Brain microvascular endothelial cell (primary cell): ENCODE results near the gene SLF1.

Source experiments
- DNase-seq: peaks from one replicate; pipeline ENCODE4 v3.0.0-alpha.2; 2020
- H3K27ac ChIP-seq: fragments of 250-450 bp; sonication (Bioruptor Pico); 2 replicates; pipeline ENCODE4 v1.5.1; 2020; ENCODE audit warnings: mild to moderate bottlenecking, moderate library complexity
- H3K27me3 ChIP-seq: fragments of 250-450 bp; sonication (Bioruptor Pico); replicated peaks from 2 replicates; pipeline ENCODE4 v1.5.1; 2020; ENCODE audit warnings: mild to moderate bottlenecking
- H3K36me3 ChIP-seq: fragments of 250-450 bp; sonication (Bioruptor Pico); replicated peaks from 2 replicates; pipeline ENCODE4 v1.5.1; 2020; ENCODE audit warnings: mild to moderate bottlenecking
- H3K4me3 ChIP-seq: 2 replicates; pipeline ENCODE4 v1.5.1; 2011; ENCODE audit warnings: low read depth, mild to moderate bottlenecking, control low read depth, low read length, moderate library complexity
- CTCF ChIP-seq: IDR thresholded peaks from 2 replicates; pipeline ENCODE4 v1.5.1; 2011; ENCODE audit warnings: low read depth, mild to moderate bottlenecking, moderate library complexity, low read length, control low read depth, inconsistent platforms; ENCODE audit errors: missing control alignments
- in situ Hi-C: cut with HindIII; loops from 2 replicates; pipeline ENCODE4 v1.10.0; 2017; ENCODE audit warnings: low sequenced_read_pairs, low pct_ligation_motif_present

Gene SLF1

DNA sequence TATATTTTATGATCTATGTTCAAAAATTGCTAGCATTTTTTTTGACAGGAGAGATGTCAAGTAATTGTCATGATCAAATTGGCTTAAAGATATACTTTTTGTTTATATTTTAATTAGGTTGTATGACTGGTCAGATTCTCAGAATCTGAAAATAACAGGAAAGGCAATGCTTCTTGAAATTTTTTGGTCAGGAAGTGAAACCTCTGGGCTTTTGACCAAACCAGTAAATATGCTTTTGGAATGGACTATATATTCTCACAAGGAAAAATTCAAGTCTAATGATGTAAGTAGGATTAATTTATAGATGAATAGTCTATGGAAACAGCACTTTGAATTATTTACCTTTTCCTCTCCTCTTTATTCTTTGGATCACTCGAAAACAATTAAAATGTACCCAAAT, 52.3 kb downstream of the SLF1 start:
- H3K4me3 ChIP-seq = no peak overlapping the region
- TF ChIP-seq CTCF = no peak
- in situ Hi-C loops = no loop called here
- H3K27me3 ChIP-seq = no peaks in the 10 kb centered on the region
- no peak for DNase-seq
- H3K27ac ChIP-seq = no peak overlapping the region
- H3K36me3 ChIP-seq = no peaks in the 10 kb centered on the region

- DNase-seq = no peak
- in situ Hi-C loops = no loop called here
- no peaks in the 10 kb centered on the region for H3K36me3 ChIP-seq
- no peaks in the 10 kb centered on the region for H3K27me3 ChIP-seq
- no peak for TF ChIP-seq CTCF
- H3K4me3 ChIP-seq = no peak overlapping the region
- no peak overlapping the region for H3K27ac ChIP-seq
Measured at GRCh38 chr5:94672746-94673145, 54.3 kb downstream of the SLF1 start.

DNA sequence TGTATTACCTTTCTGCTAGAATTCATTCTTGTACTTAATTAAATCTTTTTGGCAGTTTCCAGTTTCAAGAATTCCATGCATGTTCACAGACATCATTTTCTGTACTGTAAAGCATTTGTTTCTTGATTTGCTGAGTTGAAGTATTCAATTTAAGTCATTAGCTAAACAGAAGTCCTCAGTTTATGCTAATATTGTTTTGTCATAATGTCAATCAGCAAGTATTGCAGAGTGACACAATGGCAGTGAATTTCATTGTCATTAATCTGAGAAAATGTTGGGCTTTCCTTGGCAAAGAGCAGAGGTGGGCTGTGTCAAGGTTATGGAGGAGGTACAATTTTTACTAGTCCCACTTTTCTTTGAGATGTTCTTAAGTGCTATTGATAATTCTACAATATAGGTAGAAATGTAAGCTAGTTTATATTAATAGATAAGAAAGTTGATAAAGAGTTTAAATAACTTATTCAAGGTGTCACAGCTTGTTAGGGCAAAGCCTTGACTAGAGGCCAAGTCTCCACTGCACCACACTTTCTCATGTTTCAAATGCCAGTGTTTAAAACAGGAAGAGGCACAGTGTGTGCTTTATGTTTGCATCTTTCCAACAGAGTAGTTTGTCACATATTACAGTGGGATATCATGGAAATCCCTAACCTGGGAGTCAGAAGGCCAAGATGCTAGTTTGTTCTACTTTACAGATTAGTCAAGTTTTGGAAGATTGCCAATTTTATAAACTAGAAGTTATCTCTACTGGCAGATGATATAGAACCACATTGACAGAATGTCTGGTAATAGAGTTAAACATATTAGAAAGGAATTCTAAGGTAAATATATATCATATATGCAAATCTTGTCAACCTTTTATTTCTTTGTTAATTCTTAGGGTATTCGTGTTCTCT, 56.3 kb downstream of the SLF1 start:
- in situ Hi-C loops = no loop called here
- Histone ChIP-seq H3K27ac (no peak overlapping the region), H3K4me3 (no peak overlapping the region), H3K27me3 (no peaks in the 10 kb centered on the region), H3K36me3 (no peaks in the 10 kb centered on the region)
- no peak for TF ChIP-seq CTCF
- no peak for DNase-seq

DNA sequence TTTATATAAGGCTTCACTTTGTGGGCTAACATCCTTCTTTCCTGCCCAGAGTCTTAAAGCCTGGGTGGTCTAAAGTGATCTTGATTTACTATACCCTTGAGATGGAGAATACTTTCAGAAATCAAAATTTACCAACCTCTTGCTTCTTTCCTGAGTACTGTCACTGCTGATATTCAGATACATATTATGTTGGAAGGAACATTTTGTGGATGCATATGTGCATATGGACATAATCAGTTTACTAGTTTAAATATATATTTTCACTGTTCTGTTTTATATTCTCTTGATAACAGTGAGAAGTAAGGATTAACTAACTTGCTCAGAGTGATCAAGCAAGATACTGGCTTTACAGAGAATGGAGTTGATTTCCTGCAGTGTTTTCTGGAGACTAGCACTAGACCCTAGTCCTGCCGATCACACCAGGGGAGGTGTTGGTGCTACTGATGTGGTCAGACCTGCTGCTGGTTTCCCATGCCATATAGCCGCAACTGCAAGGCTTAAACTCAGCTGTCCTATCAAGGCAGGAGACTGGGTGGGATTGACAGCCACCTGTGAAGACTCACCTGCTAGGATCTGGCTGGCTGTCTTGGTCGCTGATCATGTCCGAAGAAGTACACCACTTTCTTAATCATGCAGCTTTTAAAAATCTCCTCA, 57.6 kb downstream of the SLF1 start:
- H3K36me3 ChIP-seq = no peaks in the 10 kb centered on the region
- no peak for DNase-seq
- no peak for TF ChIP-seq CTCF
- H3K27ac ChIP-seq = no peak overlapping the region
- no peak overlapping the region for H3K4me3 ChIP-seq
- in situ Hi-C loops = no loop called here
- no peaks in the 10 kb centered on the region for H3K27me3 ChIP-seq

DNA sequence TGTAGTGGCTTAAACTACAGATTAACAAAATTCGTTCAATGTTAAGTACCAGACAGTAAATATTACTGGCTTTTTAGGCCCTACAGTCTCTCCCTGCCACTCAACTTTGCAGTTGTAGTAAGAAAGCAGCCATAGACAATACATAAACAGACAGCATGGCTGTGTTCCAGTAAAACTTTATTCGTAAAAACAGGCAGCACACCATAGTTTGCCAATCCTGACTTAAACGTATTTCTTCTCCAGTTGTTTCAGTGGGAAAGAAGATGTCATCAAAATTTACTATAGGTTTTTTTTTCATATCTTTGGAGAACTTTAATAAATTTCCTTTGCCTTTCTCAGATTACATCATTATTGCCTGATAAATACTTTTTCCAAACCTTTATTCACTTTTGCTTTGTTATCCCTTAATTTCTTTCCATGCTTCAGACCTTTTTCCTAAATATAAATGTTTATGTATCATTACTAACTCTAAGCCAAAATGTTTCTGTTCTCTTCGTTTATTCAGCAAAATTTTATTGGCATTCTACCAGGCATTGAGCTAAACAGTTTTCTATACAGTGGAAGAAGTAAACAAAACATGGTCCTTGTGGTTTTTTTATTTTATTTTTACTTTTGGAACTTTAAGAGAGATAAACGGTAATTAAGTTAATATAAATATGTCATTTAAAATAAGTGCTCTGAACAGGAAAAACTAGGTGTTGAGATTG, 64.5 kb downstream of the SLF1 start:
- H3K4me3 ChIP-seq = no peak overlapping the region
- H3K27ac ChIP-seq = no peak overlapping the region
- no peak for TF ChIP-seq CTCF
- H3K36me3 ChIP-seq = no peaks in the 10 kb centered on the region
- no peaks in the 10 kb centered on the region for H3K27me3 ChIP-seq
- no peak for DNase-seq
- in situ Hi-C loops = no loop called here
